Stimulated activated memory B cell treated with anti-CD40 and anti-IgM and Interleukin-4, amounts not matched to agents 10 μg/mL and 1 μg/mL and 100 μg/mL, for 72 hours (primary cell): ENCODE results near the gene ARL3.

Experiments used
- ATAC-seq: fragments of 150-1000 bp; cut with Tn5 transposase; 2 replicates; pipeline ENCODE4 v1.10.0; 2021
- H3K27ac Mint-ChIP-seq: one replicate; pipeline ENCODE4 v1.8.0; 2022; ENCODE audit warnings: mild to moderate bottlenecking, mixed read lengths
- H3K27me3 Mint-ChIP-seq: one replicate; pipeline ENCODE4 v1.8.0; 2022; ENCODE audit warnings: mixed read lengths
- H3K36me3 Mint-ChIP-seq: one replicate; pipeline ENCODE4 v1.8.0; 2022; ENCODE audit warnings: mixed read lengths
- H3K4me1 Mint-ChIP-seq: one replicate; pipeline ENCODE4 v1.8.0; 2022; ENCODE audit warnings: mixed read lengths
- H3K4me3 Mint-ChIP-seq: one replicate; pipeline ENCODE4 v1.8.0; 2022; ENCODE audit warnings: mild to moderate bottlenecking, moderate library complexity, mixed read lengths
- H3K9me3 Mint-ChIP-seq: one replicate; pipeline ENCODE4 v1.8.0; 2022; ENCODE audit warnings: mixed read lengths

The ARL3 gene

DNA sequence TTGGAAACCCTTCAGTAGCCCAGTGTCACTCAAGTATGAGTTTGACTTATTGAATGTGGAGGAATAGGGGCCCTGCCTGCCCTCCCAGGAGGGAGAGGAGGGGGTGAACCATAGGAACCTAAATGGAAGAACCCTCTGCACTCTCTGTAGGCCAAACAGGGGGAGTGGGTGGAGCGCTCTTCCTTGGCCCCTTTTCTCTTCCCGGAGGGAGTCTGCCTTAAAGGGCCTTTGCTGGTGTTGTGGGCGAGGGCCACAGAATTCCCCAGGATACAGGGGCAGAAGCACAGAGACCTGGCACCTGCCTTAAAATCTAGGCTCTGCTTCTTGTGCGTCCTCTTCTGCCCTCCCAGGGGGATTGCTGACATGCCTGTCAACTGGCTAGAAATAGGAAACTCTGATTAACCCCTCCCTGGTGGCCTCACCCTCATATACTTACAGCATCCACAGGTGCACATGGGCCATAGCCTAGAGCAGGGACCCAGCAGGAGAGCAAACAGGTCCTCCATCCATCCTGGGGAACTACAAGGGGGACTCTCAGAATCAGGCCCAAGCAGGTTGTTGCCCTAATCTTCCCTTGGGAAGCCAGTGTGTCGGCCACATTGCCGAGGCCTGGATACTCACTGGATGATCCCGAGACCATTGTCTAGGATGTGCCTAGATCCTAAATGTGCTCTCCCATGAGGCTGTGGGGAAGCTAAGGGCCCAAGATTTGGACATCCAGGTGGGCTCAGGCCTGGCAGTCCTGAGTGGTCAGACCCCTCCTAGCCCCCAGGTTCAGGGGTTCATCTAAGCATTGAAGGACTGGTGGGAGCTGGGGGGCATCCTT lies 66.5 kb downstream of the ARL3 start:
- Mint-ChIP-seq H3K4me1 (peaks cover 70% of the 10 kb centered on the region), H3K27me3 (no peaks in the 10 kb centered on the region), H3K27ac (peak overlapping the region; percentile 96), H3K36me3 (peaks cover 26% of the 10 kb centered on the region), H3K4me3 (peak overlapping the region; percentile 99), H3K9me3 (no peaks in the 10 kb centered on the region)
- no peak for ATAC-seq

DNA sequence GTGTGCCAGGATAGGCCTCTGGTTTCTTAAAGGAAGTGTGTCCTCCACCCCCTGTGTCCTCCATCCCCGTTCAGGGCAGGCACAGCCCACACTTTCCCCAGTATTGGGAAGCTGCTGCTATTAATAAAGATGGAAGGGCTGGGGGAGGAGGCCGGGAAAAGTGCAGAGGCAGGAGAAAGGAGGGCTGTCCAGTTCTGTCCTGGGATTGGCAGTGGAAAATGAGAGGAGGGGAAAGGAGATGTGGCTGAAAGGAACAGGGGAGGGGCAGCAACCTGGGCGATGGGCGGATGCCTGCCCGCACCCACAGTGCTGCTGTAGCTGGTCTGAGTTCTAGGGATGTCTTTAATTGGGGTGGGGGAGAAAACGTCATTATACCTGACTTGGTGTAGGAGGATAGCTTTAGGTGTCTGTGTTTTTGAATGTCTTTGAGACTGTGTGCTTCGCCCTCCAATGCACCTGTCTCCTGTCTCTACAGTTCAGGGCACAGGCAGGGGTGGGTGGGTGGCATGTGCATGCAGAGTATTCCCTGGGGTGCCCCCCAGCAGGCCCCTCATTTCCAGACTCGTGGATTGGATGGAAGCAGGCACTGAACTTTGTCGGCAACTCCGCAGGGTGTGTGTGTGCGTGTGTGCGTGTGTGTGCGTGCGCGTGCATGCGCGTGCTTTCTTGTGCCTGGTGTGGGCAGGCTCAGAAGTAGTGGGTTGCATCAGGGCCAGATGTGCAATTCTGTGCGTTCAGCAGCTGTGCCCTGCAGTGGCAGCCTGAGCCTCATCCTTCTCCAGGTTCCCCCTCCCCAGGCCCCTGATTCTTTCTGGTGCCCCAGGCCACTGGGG lies 67.4 kb downstream of the ARL3 start:
- Mint-ChIP-seq H3K4me1 (peaks cover 63% of the 10 kb centered on the region), H3K9me3 (no peaks in the 10 kb centered on the region), H3K27me3 (no peaks in the 10 kb centered on the region), H3K36me3 (peaks cover 24% of the 10 kb centered on the region), H3K4me3 (peak overlapping the region; percentile 99), H3K27ac (peak overlapping the region; percentile 96)
- no peak for ATAC-seq

DNA sequence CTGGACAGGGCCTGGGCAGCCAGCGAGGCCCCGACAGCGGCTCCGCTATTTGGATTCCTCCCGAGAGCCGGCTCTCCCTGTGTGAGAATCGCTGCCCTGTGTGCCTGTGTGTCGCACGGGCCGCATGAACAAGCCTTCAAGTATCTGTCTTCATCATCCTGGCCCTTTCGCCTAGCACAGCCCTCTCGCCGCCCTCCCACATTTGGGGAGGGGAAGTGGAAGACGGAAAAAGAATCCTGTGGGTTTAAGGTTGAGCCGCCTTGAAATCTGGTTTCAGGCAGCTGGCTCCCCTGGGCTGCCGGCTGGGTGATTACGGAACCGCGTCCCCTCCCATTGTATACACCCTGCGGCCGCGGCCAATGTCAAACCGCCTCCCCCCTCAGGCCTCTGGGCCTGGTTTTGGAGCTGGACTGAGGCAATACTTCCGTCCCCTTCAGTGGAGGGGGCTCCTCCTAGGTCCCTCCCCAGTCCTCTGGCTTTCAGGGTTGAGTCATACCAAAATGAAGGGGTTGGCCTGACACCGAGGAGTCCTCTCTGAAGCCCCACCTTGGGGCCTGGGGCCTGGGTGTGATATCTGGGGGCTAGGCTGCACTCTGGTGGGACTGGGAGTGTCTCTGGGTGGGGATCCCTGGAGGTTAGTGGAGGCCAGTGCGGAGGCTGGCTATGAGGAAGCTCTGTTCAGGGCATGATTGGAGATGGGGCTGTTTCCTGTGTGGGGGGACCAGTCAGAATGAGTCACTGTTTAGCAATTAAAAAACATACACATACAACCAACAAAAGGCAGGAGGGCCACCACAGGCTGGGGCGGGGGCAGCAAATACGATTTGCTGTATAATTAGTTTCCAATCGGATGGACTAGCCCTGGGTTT lies 68.2 kb downstream of the ARL3 start:
- H3K27me3 Mint-ChIP-seq = no peaks in the 10 kb centered on the region

DNA sequence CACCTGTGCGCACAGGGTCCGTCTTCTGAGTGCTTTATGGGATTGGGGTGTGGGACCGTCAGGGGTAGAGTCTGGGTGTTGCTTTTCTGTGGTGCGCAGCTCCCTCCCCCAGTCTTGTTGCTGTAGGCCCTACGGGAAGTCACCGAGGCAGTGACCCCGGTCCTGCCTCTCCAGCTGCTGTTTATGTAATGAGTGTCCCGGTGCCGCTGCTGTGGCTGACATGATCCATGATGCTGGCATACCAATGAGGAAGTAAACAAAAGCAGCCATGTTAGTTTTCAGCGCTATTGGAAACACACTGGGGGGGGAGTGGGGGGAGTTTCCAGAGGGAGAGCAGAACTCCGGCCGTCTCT lies 68.8 kb downstream of the ARL3 start:
- Mint-ChIP-seq H3K27me3 (no peaks in the 10 kb centered on the region), H3K9me3 (peaks cover 3% of the 10 kb centered on the region), H3K36me3 (peaks cover 24% of the 10 kb centered on the region), H3K4me1 (peaks cover 55% of the 10 kb centered on the region), H3K27ac (peak overlapping the region; percentile 96), H3K4me3 (peak overlapping the region; percentile 99)
- ATAC-seq = peak; percentile 0

More for the DNA sequence above, 68.2 kb downstream of the ARL3 start:
- peak; percentile 47 for ATAC-seq
- peaks cover 3% of the 10 kb centered on the region for H3K9me3 Mint-ChIP-seq
- H3K4me1 Mint-ChIP-seq = peaks cover 62% of the 10 kb centered on the region
- H3K4me3 Mint-ChIP-seq = peak overlapping the region; percentile 99
- H3K36me3 Mint-ChIP-seq = peaks cover 24% of the 10 kb centered on the region
- H3K27ac Mint-ChIP-seq = peak overlapping the region; percentile 96

DNA sequence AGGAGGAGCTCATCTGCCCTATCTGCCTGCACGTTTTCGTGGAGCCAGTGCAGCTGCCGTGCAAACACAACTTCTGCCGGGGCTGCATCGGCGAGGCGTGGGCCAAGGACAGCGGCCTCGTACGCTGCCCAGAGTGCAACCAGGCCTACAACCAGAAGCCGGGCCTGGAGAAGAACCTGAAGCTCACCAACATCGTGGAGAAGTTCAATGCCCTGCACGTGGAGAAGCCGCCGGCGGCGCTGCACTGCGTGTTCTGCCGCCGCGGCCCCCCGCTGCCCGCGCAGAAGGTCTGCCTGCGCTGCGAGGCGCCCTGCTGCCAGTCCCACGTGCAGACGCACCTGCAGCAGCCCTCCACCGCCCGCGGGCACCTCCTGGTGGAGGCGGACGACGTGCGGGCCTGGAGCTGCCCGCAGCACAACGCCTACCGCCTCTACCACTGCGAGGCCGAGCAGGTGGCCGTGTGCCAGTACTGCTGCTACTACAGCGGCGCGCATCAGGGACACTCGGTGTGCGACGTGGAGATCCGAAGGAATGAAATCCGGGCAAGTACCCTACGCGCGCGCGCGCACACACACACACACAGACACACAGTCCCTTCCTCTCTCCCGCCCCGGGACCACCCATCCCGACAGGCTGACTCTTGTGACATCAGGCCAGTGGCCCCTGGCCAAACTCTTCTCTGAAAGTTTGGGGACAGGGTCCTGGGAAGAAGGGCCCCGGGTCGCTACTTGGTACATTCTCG lies 69.4 kb downstream of the ARL3 start:
- peak overlapping the region; percentile 99 for H3K4me3 Mint-ChIP-seq
- peak overlapping the region; percentile 96 for H3K27ac Mint-ChIP-seq
- no peaks in the 10 kb centered on the region for H3K27me3 Mint-ChIP-seq
- H3K9me3 Mint-ChIP-seq = peaks cover 3% of the 10 kb centered on the region
- H3K36me3 Mint-ChIP-seq = peaks cover 24% of the 10 kb centered on the region
- H3K4me1 Mint-ChIP-seq = peaks cover 50% of the 10 kb centered on the region
- peak; percentile 55 for ATAC-seq

DNA sequence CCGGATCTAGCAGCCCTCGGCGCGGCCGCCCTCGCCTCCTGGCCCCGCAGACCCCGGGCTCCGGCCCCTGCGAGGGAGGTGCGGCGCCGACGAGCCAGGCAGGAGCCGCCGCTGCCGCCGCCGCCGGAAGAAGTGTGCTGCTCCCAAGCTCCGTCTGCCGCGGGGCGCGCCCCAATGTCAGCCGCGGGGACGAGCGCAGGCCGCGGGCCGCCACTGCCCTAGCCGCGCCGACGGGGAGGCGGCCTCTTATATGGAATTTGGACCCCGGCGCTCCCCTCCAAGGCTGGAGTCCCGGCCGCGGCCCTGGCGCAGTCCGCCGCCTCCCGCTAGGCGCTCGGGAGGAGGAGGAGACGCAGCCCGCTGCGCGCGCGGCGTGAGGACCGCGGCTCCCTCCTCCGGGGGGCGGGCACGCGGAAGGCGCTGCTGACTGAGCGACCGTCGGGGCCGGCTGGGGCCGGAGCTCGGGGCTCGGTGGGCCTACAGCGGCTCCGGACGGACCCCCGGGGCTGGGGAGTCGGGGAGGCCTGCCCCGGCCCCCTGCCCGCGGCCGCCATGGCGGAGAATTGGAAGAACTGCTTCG lies 70.0 kb downstream of the ARL3 start, which contains the start of gene TRIM8:
Gene TRIM8 (plus strand): TSS at position 414 of the 580 bp plus-strand sequence. CDS start 139 bp downstream, at position 553.
- H3K36me3 Mint-ChIP-seq = peaks cover 24% of the 10 kb centered on the region
- H3K27ac Mint-ChIP-seq = peak within 1 kb of the TSS; percentile 96
- H3K9me3 Mint-ChIP-seq = peaks cover 3% of the 10 kb centered on the region
- peaks cover 43% of the 10 kb centered on the region for H3K4me1 Mint-ChIP-seq
- peak within 1 kb of the TSS; percentile 99 for H3K4me3 Mint-ChIP-seq
- ATAC-seq = peak; percentile 4
- H3K27me3 Mint-ChIP-seq = no peaks in the 10 kb centered on the region

DNA sequence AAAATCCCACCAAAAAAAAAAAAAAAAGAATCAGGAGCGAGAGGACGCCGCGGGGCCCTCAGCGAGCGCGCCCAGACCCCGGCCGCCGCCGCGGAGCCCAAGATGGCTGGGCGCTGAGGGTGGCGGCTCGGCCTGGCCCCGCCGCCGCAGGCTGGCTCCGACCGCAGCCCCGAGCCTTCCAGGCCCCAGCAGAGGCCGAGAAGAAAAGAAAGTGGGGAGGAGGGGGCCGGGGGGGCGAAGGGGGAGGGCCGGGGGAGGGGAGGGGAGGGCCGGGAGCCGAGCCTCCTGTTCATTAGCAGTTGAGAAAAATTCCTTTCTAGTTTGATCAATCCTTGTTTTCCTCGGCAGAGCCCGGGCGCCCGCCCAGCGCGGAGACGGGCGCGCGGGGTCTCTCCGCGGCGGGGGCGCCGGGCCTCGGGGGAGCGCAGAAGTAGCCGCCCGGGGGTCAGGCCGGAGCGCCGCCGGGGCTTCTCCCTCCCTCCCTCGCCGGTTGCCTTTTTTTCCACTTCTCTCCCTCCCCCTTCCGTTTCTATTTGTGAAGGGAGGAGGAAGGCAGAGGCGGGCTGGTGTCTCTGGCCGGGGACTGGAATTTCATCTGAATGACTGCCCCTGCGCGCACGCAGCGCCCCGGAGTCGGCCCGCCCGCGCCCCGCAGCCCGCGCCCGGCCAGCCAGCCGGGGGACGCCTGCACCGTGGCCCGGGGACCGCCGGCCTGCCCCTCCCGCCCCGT lies 70.7 kb downstream of the ARL3 start:
- Mint-ChIP-seq H3K9me3 (peaks cover 3% of the 10 kb centered on the region), H3K4me1 (peaks cover 37% of the 10 kb centered on the region), H3K36me3 (peaks cover 24% of the 10 kb centered on the region), H3K27me3 (no peaks in the 10 kb centered on the region), H3K4me3 (peak overlapping the region; percentile 85), H3K27ac (peak overlapping the region; percentile 87)
- peak; percentile 0 for ATAC-seq

DNA sequence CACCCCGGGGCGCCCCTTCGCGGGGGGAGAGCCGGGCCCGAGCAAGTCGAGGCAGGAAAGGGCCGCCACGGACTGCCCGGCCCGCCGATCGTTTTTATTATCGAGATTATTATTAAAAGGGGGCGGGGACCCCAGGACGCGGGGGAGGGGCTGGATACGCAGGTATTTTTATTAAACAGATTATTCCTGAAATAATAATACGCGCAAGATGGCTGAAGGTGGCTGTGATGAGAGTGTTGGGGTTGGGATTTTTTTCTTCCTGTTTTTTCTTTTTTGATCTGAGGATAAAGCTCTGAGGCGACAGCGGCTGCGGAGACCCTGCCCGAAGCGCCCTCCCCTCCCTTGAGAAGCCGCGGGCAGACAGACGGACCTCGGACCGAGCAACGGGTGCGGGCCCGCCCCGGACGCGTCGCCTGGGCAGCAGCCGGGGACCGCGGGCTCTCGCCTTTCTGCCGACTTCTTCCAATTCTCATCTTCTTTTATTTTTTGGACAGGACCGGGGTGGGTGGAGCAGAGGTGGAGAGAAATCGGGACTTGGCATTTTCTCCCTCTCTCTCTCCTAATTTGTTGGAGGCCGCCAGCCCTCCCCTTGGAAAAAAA lies 71.4 kb downstream of the ARL3 start:
- no peak for ATAC-seq
- peak overlapping the region; percentile 85 for H3K4me3 Mint-ChIP-seq
- no peaks in the 10 kb centered on the region for H3K27me3 Mint-ChIP-seq
- H3K4me1 Mint-ChIP-seq = peaks cover 30% of the 10 kb centered on the region
- peaks cover 23% of the 10 kb centered on the region for H3K36me3 Mint-ChIP-seq
- H3K9me3 Mint-ChIP-seq = peaks cover 3% of the 10 kb centered on the region
- H3K27ac Mint-ChIP-seq = peak overlapping the region; percentile 87

DNA sequence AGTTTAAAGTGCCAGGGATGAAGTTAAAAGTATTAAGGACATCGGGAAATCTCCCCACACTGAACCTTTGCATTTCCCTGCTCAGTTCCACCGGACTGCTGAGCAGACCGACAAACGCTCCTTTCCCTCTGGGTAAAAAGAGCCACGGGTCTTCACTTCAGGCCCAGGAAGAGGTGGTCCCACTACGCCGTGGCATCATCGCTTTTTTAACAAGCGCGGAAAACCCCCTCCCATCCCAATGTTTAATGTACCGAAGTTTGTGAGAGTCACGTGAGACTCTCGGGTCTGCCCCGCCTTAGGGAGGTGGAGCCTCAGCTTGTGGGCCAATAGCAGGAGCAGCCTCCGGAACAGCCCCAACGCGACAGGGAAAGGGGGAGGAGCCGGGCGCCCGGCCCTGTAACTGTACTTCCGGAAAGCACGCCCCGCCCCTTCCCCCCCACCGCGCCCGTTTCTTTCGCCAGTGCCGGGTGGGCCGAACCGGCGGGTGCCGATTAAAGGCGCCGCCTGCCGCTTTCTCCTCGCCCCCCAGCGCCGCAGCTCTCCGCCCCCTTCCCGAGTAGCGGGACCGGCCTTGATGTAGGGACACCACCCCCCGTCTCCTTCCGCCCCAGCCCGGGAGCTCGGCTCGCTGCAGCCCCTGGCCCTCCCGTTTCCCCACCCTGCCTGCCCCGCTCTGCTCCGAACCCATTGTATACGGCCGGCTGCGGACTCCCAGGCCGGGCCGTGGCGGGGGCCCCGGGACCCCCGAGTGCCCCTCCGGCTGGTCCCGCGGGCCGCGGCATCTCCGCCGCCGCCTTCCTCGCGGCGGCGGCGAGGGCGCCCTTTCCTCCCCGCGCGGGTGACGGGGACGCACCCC lies 72.1 kb downstream of the ARL3 start:
- peaks cover 23% of the 10 kb centered on the region for H3K4me1 Mint-ChIP-seq
- H3K27me3 Mint-ChIP-seq = no peaks in the 10 kb centered on the region
- H3K36me3 Mint-ChIP-seq = peaks cover 18% of the 10 kb centered on the region
- peak; percentile 84 for ATAC-seq
- H3K27ac Mint-ChIP-seq = peak overlapping the region; percentile 87
- H3K4me3 Mint-ChIP-seq = peak overlapping the region; percentile 85
- H3K9me3 Mint-ChIP-seq = peaks cover 3% of the 10 kb centered on the region

DNA sequence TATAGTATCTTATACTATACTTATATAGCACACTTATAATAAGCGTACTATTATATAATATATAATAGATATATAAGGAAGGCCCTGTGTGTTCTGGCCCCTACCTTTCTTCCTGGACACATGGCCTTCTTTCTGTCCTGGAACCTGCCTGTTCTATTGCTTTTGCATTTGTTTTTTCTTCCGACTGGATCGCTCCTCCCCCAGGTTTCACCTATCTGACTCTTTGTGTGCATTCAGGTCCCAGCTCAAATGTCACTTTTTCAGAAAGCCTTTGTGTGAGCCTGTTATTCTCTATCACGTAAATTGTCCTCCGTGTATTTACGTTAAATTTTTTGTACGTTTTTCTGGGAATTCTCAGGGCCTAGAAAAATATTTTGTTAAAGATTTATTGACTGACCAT lies 72.8 kb downstream of the ARL3 start:
- H3K27me3 Mint-ChIP-seq = no peaks in the 10 kb centered on the region
- peaks cover 3% of the 10 kb centered on the region for H3K9me3 Mint-ChIP-seq
- peaks cover 17% of the 10 kb centered on the region for H3K36me3 Mint-ChIP-seq
- H3K4me1 Mint-ChIP-seq = peaks cover 22% of the 10 kb centered on the region
- H3K27ac Mint-ChIP-seq = peak overlapping the region; percentile 87
- no peak for ATAC-seq
- peak overlapping the region; percentile 85 for H3K4me3 Mint-ChIP-seq

DNA sequence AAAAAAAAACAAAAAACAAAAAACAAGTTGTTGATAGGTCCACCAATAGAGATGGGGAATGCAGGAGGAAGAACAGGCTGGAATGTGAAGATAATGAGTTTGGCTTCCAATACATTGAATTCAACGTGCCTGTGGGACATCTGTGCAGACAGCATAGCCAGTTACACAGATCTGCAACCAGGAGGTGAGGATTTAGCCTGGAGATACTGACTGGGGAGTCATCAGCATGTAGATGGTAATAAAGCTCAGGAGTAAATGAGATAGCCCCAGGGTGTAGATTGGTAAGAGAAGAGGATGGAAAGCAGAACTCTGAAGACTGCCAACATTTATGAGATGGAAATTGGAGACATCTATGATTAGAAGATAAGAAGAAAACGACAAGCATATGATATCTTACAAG lies 74.7 kb downstream of the ARL3 start:
- Mint-ChIP-seq H3K4me1 (peaks cover 25% of the 10 kb centered on the region), H3K36me3 (no peaks in the 10 kb centered on the region), H3K27ac (no peak overlapping the region), H3K9me3 (peaks cover 3% of the 10 kb centered on the region), H3K27me3 (no peaks in the 10 kb centered on the region), H3K4me3 (no peak overlapping the region)
- no peak for ATAC-seq

DNA sequence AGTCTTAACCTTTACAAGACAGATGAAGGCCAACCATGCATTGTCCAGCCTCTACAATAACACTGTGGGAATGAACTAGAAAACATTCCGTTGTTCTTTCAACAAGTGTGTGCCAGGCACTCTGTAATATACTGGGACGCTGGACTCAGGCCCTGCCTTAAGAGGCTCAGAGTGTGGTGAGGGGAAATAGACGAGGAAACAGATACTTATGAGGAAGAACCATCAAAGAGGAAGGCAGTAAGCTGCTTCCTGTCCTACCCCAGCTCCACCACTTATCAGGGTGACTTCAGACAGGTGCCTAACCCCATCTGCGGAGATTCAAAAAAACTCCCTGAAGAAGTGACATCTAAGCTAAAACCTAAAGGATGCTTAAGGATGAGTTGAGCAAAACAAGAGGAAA lies 78.8 kb downstream of the ARL3 start:
- peaks cover 35% of the 10 kb centered on the region for H3K4me1 Mint-ChIP-seq
- no peaks in the 10 kb centered on the region for H3K27me3 Mint-ChIP-seq
- ATAC-seq = peak; percentile 56
- H3K4me3 Mint-ChIP-seq = no peak overlapping the region
- H3K27ac Mint-ChIP-seq = peak overlapping the region; percentile 31
- H3K36me3 Mint-ChIP-seq = peaks cover 10% of the 10 kb centered on the region
- H3K9me3 Mint-ChIP-seq = no peaks in the 10 kb centered on the region
